SJSA1 (cell line): ENCODE measurements around the gene HK1. TPM values are rescaled to one million over a fixed set of nuclear protein-coding genes. Genes with fewer than 3 reads are reported as not detected.
A peak's percentile ranks its signal among the peaks of the same experiment; 100 is the strongest.

Experiments used
- DNase-seq, 2 experiments: peaks; one replicate each; pipeline ENCODE4 v3.0.0-alpha.2; 2015 to 2020; ENCODE audit warnings: low spot score in 2 of 2, low read depth in 1 of 2
- H3K27ac ChIP-seq: fragments of 250-450 bp; sonication (Bioruptor Pico); 2 replicates; pipeline ENCODE4 v1.5.1; 2020; ENCODE audit warnings: mild to moderate bottlenecking, moderate library complexity
- H3K27me3 ChIP-seq: fragments of 250-450 bp; sonication (Bioruptor Pico); replicated peaks from 2 replicates; pipeline ENCODE4 v1.5.1; 2020; ENCODE audit warnings: mild to moderate bottlenecking, moderate library complexity
- H3K36me3 ChIP-seq: fragments of 250-450 bp; sonication (Bioruptor Pico); 2 replicates; pipeline ENCODE4 v1.5.1; 2020; ENCODE audit warnings: mild to moderate bottlenecking
- H3K4me1 ChIP-seq: fragments of 250-450 bp; sonication (Bioruptor Pico); replicated peaks from 2 replicates; pipeline ENCODE4 v1.6.1; 2021; ENCODE audit warnings: mild to moderate bottlenecking
- H3K4me3 ChIP-seq: fragments of 250-450 bp; sonication (Bioruptor Pico); 2 replicates; pipeline ENCODE4 v1.5.1; 2020; ENCODE audit warnings: mild to moderate bottlenecking
- H3K9me3 ChIP-seq: fragments of 250-450 bp; sonication (Bioruptor Pico); replicated peaks from 2 replicates; pipeline ENCODE4 v1.5.1; 2020; ENCODE audit warnings: mild to moderate bottlenecking
- total RNA-seq: library from RNA; depleted of rRNA; stranded (reverse); fragments of >200 nt; shearing (Covaris generic); gene quantifications from 2 replicates; pipeline ENCODE4 v1.2.3, GENCODE V29; 2014

Gene HK1
- total RNA-seq, 1 experiment from 2014 or later, result 53.1 TPM

DNA sequence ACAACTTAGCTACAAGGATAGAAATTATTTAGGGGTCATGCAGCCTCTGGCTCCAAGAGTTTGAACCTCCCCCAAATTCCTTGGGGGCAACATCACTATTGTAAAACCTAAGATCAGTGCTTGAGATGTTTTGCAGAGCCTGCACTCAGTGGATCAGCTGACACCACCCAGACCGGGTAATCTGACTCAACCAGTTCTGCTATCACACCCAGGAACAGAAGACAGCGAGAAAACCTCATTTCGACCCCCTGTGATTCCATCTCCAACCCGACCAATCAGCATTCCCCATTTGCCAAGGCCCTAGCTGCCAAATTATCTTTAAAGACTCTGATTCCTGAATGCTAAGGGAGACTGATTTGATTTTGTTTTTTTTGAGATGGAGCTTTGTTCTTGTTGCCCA lies 133.2 kb downstream of the HK1 start:
- Histone ChIP-seq H3K4me3 (no peak overlapping the region), H3K27ac (no peak overlapping the region), H3K4me1 (peaks cover 5% of the 10 kb centered on the region), H3K9me3 (no peaks in the 10 kb centered on the region), H3K27me3 (no peaks in the 10 kb centered on the region), H3K36me3 (no peaks in the 10 kb centered on the region)
- no peak for DNase-seq

DNA sequence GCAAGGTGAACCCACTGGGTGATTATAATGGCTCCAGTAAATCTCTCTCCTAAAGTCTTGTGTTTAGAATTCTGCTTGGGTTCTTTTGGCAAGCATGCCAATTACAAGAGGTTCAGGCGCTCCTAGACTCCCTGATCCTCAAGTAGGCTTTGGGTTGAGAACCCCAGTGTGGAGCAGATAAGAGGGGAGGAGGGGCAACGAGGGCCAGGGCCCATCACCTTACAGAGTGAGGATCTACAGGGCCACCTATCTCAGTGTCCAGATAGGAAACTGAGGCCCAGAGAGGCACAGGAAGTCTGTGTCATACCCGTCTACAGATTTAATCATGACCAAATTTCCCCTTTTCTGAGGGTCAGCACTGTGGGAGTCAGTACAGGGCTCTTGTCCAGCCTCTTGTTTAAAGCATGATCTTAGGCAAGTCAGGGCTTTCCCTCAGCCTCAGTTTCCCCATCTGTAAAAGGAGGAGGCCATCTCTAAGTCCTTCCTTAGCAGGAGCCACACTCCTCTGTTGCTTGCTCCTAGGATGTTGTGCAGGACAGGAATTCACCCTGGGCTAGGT lies 134.0 kb downstream of the HK1 start:
- Histone ChIP-seq H3K36me3 (no peaks in the 10 kb centered on the region), H3K4me3 (no peak overlapping the region), H3K27me3 (no peaks in the 10 kb centered on the region), H3K27ac (no peak overlapping the region), H3K4me1 (peaks cover 5% of the 10 kb centered on the region), H3K9me3 (no peaks in the 10 kb centered on the region)
- DNase-seq, result no peak

DNA sequence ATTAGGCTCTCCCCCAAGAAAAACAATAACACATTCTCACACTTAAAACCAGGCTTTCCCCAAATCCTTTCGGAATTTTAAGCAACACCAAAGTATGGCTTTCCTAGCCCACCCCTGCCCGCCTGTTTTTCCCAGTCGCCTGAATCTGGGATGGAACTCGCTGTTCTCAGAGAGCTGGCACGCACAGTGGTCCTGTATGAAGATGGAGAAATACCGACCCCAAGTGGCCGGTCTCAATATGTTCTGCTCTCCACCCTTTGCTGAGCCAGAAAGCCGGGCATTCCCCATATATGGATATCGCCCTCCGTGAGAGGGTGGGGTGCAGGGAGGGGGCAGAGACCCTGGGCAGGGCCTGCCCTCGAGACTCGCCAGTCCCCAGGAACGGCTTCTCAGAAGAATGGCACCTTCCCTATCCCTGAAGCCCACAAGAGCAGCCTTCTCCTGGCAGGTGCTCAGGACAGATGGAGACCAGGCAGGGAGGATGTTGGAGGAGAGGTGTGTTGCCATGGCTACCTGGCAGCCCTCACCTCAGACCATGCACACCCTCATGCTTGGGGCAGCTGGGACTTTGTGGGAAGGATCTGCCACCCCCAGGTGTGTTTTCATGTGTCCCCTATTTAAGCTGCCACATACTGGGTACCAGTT lies 135.0 kb downstream of the HK1 start:
- H3K4me3 ChIP-seq, result no peak overlapping the region

DNA sequence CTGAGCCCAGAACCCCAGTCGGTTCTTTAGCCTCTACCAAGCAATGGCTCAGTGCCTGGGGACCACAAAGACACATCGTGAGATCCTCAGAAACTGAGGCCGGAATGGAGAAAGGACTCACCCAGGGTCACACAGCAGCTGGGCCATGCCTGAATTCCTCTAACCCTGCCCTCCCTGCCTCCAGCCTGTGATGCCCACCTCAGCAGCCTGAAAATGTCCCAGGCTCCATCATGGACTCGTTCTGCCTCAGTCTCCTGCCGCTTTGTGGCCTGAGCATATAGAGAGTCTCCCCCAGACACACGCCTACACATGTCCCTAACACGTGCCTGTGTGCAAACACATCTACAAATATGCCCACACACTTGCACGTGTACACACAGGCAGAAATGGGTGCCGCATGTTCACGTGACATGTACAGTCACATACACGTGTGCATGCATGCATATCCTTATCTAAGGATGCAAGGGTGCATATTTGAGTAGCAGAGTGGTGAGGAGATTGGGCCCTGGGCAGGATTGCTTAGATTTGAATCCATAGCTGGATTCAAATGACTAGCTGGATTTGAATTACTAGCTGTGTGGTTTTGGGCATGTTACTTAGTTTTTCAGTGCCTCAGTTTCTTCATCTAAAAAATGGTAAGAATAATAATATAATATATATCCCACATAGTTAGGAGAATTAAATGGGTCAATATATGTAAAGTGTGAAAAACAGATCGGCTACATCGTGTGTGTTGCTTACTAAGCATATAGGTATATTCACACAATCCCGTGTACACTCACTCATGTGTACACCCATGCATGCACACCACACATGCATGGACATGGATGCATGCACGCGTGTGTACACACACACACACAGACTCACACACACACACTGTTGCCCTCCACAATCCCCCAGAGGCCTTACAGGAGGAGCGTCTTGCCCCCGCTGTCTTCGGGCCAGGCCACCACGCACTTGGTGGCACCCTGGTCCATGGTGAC lies 136.0 kb downstream of the HK1 start:
- no peak for DNase-seq
- H3K9me3 ChIP-seq, result no peaks in the 10 kb centered on the region
- no peaks in the 10 kb centered on the region for H3K36me3 ChIP-seq
- no peak overlapping the region for H3K27ac ChIP-seq
- H3K4me1 ChIP-seq, result no peaks in the 10 kb centered on the region; the same call in 1 of the 2 replicates
- H3K4me3 ChIP-seq, result no peak overlapping the region
- H3K27me3 ChIP-seq, result no peaks in the 10 kb centered on the region

More for the DNA sequence above, 135.0 kb downstream of the HK1 start:
- Histone ChIP-seq H3K27ac (no peak overlapping the region), H3K36me3 (no peaks in the 10 kb centered on the region), H3K9me3 (no peaks in the 10 kb centered on the region), H3K27me3 (no peaks in the 10 kb centered on the region), H3K4me1 (peaks cover 5% of the 10 kb centered on the region)
- DNase-seq, result peak; percentile 44 to 78

DNA sequence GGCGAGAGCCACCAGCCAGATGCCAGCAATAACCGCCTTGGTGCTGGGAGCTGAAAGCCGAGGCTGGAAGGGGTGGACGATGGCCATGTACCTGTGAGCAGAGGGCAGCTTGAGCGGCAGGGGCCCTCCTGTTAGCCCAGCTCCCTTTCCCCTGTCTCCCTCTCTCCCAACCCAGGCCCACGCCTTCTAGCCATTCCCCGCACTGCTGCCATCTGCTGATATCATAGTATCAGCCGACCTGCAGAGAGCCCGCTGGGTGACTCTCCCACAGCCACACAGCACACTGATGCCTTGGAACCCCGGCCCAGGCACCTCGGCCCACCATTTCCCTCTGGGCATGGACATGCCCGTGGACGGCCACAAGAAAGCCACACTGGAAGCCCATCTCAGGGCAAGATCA lies 136.8 kb downstream of the HK1 start:
- H3K27ac ChIP-seq, result no peak overlapping the region
- H3K4me1 ChIP-seq, result no peaks in the 10 kb centered on the region

DNA sequence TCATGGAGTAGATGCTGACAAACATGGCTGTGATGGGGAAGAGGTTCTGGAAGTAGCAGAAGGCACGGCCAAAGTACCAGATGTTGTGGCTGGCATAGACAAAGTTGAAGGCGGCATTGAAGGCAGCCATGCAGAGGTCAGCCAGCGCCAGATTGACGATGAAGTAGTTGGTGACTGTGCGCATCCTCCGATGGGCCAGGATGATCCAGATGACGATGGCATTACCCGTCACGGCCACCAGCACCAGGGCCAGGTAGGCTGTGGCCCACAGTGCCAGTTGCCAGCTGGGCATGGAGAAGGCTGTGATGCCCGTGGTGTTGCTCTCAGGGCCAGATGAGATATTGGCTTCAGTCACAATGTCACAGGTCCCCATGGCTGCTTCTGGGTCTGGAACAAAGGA lies 137.7 kb downstream of the HK1 start:
- H3K9me3 ChIP-seq, result no peaks in the 10 kb centered on the region
- no peak overlapping the region for H3K4me3 ChIP-seq
- H3K27ac ChIP-seq, result no peak overlapping the region
- H3K27me3 ChIP-seq, result no peaks in the 10 kb centered on the region
- DNase-seq, result no peak
- H3K36me3 ChIP-seq, result no peaks in the 10 kb centered on the region
- H3K4me1 ChIP-seq, result no peaks in the 10 kb centered on the region

More for the DNA sequence above, 136.8 kb downstream of the HK1 start:
- Histone ChIP-seq H3K27me3 (no peaks in the 10 kb centered on the region), H3K36me3 (no peaks in the 10 kb centered on the region), H3K9me3 (no peaks in the 10 kb centered on the region), H3K4me3 (no peak overlapping the region)
- DNase-seq, result no peak

DNA sequence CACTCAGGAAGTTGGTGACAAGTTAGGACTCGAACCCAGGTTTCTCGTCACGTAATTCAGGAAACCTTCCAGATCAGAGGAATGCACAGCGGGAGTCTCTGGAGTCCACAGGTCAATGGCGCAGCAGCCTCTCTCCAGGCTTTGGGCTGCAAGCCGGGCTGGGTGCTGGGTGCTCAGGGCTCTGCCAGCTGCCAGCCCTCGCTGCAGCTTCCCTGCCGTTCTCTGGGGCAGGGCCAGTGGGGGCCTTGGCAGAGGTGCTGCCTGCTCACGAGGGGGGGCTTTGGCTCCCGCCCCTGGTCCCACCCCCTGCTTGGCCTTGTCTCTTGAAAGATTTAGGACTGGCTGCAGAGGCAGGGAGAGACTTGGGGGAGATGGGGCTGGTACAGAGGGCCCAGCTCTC lies 138.4 kb downstream of the HK1 start, which contains the start of gene TACR2:
TSS of gene TACR2 (minus strand) at position 224 of the 400 bp plus-strand sequence. CDS start 595 bp downstream, outside the sequence.
- 0 out of 2 replicates have a peak, but pooled peaks cover 1% of the 10 kb centered on the region for H3K27me3 ChIP-seq
- H3K4me1 ChIP-seq, result no peaks in the 10 kb centered on the region
- no peak within 1 kb of the TSS for H3K4me3 ChIP-seq
- no peaks in the 10 kb centered on the region for H3K36me3 ChIP-seq
- H3K9me3 ChIP-seq, result no peaks in the 10 kb centered on the region
- no peak within 1 kb of the TSS for H3K27ac ChIP-seq
- DNase-seq, result no peak

DNA sequence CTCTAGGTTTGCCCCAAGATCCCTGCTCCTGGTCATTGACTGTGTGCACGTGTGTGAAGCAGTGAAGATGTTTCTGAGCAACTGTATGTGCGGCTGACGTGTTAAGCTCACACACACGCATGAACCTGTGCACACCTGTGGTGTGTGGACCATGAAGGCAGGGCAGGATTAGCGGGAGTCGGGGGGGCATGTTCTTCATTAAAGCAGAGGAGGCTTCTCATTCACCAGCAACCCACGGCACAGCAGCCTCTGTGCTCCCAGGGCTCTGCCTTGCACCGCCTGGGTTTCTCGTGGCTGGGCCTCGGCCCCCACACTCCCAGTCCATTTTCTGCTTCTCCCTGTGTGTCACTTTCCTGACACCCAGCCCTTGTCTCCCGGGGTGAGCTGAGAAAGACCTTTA lies 139.2 kb downstream of the HK1 start:
- no peak for DNase-seq
- Histone ChIP-seq H3K9me3 (no peaks in the 10 kb centered on the region), H3K36me3 (no peaks in the 10 kb centered on the region), H3K4me1 (no peaks in the 10 kb centered on the region), H3K27ac (no peak overlapping the region), H3K27me3 (0 out of 2 replicates have a peak, but pooled peaks cover 5% of the 10 kb centered on the region), H3K4me3 (no peak overlapping the region)

DNA sequence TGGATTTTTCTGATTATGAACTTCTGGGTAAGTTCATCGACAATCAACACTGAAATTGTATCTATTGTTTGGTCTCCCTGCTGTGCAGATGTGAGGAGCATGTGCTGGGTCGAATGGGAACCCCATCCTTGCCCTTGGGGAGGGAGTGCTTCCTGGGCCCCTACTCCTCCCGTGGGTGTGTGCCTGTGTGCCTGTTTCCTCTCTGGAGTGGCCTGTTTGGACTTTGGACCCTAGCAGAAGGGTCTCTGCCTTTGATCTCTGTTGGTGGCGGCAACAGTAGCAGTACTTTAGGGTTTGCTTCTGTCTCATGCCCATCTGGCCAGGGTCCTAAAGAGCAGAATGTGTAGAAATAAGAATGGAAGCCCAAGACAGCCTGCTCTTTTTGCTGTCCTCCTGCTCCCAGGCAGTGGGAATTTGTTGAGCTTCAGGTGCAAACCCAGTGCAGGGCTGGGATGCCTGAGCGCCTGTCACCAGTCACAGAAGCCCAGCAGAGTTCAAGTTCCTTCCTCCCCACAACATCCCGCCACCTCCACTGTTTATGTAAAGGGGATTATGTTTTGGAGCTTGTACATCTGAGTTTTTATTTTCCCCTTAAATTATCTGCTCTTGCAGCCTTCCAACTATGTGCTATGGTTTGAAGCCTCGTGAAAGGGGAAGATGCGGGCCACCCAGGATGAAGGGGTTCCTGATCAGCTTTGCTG lies 139.9 kb downstream of the HK1 start:
- no peaks in the 10 kb centered on the region for H3K9me3 ChIP-seq
- no peaks in the 10 kb centered on the region for H3K4me1 ChIP-seq
- H3K4me3 ChIP-seq, result no peak overlapping the region
- 0 out of 2 replicates have a peak, but pooled peaks cover 5% of the 10 kb centered on the region for H3K27me3 ChIP-seq
- DNase-seq, result no peak
- H3K27ac ChIP-seq, result no peak overlapping the region
- H3K36me3 ChIP-seq, result no peaks in the 10 kb centered on the region

DNA sequence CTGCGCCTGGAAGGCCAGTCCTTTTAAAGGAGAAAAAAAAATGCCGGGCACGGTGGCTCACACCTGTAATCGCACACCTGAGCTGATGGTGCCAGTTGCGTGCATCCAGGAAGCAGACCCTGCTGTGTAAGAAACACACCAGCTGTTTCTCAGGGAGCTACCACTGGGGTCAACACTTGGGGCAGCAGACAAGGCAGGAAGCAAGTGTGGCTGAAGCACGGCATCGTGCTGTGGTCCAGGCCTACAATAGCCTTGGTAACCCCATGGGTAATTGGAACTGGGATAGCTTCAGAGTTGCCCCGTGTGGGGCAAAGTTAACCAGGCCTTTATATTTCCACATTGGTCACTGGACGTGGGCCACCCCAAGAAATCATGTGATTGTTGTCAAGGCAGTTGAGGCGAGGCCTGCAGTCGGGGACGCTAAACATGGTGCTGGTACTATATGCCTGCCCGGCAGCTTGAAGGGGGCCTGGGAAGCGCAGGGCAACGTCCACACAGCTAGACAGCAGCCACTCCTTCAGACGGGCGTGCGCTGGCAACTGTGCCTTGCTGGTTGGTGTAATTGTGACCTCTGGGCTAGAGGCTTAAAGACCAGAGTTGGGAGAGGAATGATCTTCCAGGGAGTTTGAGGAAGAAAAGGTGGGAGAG lies 140.9 kb downstream of the HK1 start:
- no peak for DNase-seq
- H3K36me3 ChIP-seq, result no peaks in the 10 kb centered on the region
- no peak overlapping the region for H3K27ac ChIP-seq
- H3K9me3 ChIP-seq, result no peaks in the 10 kb centered on the region
- H3K27me3 ChIP-seq, result 0 out of 2 replicates have a peak, but pooled peaks cover 5% of the 10 kb centered on the region
- no peak overlapping the region for H3K4me3 ChIP-seq
- no peaks in the 10 kb centered on the region for H3K4me1 ChIP-seq

DNA sequence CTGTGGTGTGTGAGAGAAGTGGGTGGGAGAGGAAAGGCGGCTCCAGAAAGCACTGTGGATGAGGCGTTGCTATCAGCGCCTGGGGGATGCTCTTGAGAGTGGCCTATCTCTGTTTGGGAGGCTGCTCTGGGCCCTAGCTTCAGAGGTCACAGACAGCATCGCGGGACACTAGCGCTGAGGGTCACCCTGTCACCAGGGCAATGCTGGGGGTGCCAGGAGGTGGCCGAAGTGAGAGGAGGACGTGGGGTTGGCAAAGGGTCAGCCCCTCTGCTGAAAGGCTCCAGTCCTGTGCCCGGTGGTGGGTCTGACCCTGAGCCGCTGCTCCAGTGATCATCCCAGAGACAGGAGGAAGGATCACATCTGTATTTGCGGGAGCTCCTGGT lies 141.4 kb downstream of the HK1 start:
- Histone ChIP-seq H3K4me3 (no peak overlapping the region), H3K9me3 (no peaks in the 10 kb centered on the region), H3K27me3 (0 out of 2 replicates have a peak, but pooled peaks cover 5% of the 10 kb centered on the region), H3K27ac (no peak overlapping the region), H3K36me3 (no peaks in the 10 kb centered on the region), H3K4me1 (no peaks in the 10 kb centered on the region)
- no peak for DNase-seq

DNA sequence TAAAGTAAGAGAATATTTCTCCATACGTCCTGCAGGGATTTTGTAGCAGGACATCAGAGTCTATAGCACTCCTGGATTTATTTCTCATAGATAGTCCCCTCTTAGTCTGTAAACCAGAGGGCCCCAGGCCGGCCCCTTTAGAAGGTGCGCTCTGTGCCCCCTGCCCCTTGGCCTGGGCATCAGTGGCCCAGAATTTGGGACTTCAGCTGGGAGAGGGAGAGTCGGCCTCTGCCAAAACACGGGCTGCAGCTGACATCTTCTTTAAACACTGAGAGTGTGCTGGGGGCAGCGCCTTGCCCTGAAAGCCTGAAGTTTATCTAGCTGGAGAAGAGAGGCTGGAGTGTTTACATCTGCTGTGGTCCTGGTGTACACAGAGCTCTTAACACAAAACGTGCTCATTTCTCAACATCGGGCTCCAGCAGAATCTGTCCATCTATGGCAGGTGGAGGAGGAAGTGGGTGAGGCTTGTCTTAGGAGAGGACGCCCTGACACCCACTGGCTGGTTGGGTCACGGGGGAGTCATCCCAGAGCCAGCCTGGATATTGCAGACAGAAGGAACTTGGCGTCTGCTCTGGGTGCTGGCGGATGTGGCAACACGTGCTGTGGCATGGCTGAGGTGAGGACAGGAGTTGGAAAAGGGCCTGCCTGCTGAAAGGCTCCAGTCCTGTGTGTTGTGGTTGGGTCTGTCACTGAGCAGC lies 143.5 kb downstream of the HK1 start:
- Histone ChIP-seq H3K27ac (no peak overlapping the region), H3K27me3 (0 out of 2 replicates have a peak, but pooled peaks cover 5% of the 10 kb centered on the region), H3K36me3 (no peaks in the 10 kb centered on the region), H3K9me3 (no peaks in the 10 kb centered on the region), H3K4me3 (no peak overlapping the region), H3K4me1 (no peaks in the 10 kb centered on the region)
- DNase-seq, result no peak
